Stimulated activated CD8-positive, alpha-beta memory T cell treated with anti-CD3 and anti-CD28 coated beads, Interleukin-12 subunit alpha, Interleukin-12 subunit beta, amount 100 ng/mL, for 4 hours (primary cell): Measurements from ENCODE around the gene CCZ1.
A peak's percentile ranks its signal among the peaks of the same experiment; 100 is the strongest.
"Not testable (repeated sequence)": the region's sequence is repeated elsewhere in the genome, so short reads cannot be mapped to it uniquely, and the experiment has no call there.

ENCODE experiments used
- DNase-seq: peaks from one replicate; pipeline ENCODE4 v3.0.0-alpha.2; 2020; ENCODE audit warnings: low read depth

Gene CCZ1

DNA sequence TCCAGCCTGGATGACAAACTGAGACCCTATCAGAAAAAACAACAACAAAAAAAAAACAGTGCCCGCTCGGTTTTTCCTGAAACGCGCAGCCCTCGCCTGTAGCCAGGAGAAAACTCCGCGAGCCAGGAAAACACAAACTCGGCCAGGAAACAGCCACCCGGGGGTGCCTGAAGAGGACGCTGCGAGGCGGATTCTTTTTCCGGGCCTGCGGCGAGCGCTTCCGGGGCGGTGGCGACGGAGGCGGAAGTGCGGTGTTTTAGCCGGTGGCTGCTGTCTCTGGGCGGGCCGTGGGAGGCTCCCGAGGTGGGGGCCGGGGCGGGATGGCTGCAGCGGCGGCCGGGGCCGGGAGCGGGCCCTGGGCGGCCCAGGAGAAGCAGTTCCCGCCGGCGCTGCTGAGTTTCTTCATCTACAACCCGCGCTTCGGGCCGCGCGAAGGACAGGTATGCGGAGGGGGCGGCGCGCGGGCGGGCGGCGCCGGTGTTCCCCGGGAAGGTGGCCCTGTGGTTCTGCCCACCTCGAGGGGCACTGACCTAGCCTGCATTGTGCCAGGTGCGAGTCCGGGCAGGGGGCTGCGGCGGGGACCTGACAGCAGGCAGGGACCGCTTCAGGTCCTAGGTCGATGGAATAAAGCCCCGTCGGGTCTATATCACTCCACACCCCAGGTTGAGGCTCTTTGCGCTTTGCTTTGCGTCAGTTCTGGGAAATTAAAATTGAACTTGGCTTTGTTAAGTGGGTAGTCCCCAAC lies at the start of gene CCZ1:
TSS of gene CCZ1 (plus strand) at position 254 of the 745 bp plus-strand sequence. CDS start at position 321, 67 bp downstream.
- peak; percentile 56 for DNase-seq

GRCh38 chr7:5850944-5851343 lies 47.6 kb upstream of the CCZ1 start:
- DNase-seq = no peak

DNA sequence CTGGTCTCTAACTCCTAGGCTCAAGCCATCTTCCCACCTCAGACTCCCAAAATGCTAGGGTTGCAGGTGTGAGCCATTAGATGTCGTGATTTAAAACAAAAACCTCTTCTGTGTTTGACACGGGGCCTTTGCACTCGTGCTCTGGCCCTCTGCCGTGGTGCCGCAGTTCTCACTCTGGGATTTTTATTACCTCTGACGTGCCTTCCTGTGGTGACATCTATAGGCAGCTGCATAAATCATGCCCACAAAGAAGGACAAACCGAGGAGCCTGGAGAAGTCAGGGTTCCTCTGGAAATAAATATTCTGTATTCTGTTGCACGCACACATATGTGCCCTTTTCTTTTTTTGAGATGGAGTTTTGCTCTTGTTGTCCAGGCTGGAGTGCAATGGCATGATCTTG lies 43.8 kb upstream of the CCZ1 start:
- no peak for DNase-seq

DNA sequence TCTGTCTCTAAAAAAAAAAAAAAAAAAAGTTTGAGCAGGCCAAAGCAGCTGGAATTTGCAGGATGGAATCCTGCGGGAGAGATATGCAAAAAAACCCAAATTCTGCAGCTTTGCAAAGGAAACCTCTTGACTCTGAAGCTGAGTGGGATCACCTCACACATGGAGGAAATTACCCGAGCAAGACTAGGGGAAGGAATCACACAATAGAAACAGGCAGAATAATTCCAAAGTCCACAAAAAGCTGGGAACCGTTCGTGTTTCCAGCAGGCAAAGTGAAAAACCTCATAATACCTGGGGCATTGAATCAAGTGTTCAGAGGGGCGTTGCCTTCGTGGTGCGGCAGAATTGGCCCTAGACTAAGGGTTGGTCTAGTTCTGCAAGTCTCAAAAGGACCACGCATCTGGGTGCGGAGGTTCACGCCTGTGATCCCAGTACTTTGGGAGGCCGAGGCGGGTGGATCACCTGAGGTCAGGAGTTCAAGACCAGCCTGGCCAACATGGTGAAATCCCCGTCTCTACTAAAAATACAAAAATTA lies 41.4 kb upstream of the CCZ1 start:
- not testable (repeated sequence) for DNase-seq

GRCh38 chr7:5858494-5858893 lies 40.0 kb upstream of the CCZ1 start:
- DNase-seq = not testable (repeated sequence)

DNA sequence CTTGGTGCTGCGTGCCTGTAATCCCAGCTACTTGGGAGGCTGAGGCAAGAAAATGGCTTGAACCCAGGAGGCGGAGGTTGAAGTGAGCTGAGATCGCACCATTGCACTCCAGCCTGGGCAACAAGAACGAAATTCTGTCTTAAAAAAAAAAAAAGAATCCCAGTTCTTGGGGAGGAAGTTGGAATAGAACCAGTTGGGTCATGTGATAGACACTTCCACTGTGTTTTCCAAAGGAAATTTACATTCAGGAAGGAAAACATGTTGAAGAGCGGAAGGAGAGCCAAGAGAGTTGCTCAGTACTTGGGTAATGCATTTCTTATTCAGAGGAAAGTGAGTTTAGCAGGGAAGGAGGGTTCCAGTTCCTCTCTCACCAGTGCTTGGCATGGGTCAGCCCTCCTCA lies 37.3 kb upstream of the CCZ1 start:
- DNase-seq = not testable (repeated sequence)

- not testable (repeated sequence) for DNase-seq
These were observed 35.7 kb upstream of the CCZ1 start for GRCh38 chr7:5862753-5863366.

DNA sequence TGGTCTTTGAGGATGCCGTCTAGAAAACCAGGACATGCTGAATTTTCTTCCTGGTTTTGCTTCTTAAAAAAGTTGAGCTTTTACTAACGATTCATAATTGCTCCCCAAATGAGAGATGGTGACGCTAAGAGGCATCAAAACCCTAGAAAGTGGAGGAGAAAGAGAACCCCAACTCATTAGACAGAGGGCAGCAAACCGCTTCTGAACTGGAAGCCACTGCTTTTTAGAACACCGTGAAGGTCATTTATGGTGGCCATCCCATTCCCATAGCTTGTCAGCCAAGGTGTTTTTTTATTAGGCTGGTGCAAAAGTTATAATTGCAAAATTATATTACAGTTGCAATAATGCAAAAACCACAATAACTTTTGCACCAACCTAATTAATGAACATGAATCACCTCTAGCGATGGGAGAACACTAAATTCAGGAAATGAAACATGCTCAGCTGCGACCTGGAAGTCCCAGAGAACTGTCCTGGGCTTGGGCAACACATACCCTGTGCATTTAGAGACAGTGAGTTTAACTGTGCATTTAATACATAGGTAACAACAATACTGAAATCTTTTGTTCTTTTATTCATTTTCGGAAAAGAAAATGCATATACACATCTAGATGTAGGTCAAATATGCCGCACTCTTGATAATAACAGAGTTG lies 33.1 kb upstream of the CCZ1 start:
- not testable (repeated sequence) for DNase-seq

DNA sequence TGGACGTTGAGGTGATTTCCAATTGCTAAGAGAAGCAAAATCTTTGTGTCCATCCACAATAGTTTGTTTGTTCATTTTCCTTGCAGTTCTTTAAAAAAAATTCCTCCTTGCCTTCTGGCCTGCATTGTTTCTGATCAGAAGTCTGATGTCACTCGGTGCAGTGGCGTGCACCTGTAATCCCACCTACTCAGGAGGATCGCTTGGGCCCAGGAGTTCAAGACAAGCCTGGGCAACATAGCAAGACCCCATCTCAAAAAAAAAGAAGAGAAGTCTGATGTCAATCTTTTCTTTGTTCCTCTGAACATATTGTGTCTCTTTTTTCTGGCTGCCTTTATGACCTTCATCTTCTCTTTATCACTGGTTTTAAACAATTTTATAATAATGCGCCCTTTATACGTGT lies 31.5 kb upstream of the CCZ1 start:
- no peak for DNase-seq

GRCh38 chr7:5868928-5869341 lies 29.6 kb upstream of the CCZ1 start:
- DNase-seq = not testable (repeated sequence)

DNA sequence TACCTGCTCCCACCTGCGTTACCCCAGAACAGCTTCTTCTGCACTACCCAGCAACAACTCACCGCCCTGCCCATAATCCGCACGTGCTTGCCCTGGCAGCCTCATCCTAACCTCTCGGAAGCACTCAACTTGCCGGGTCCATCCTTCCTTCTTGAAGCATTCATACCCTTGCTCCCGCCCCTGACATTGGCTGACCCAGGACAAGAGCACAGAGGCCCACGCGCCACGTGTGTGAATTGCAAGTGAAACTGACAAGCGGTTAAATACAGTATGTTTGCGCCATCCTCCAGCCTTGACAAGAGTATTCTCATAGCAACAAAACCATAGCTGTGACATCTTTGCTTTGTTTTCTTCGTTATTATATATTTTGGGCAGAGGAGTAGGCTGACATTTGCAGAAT lies 28.8 kb upstream of the CCZ1 start:
- DNase-seq = no peak

DNA sequence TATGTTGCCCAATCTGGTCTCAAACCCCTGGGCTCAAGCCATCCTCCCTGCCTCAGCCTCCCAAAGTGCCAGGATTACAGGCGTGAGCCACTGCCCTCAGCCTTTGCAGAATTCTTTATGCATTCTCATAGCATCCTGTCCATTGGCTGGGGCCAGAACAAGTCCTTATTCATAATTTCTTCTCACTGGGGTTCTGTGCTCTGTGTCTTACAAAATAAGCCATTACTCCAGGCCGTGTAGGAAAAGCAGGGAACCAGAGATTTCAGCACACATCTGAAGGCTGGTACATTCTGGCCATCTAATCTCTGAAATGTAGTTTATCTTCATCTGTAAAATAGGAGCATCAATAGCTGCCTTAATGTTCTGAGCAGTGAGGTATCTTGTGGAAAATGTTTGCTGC lies 28.2 kb upstream of the CCZ1 start:
- no peak for DNase-seq

GRCh38 chr7:5872326-5872725 lies 26.2 kb upstream of the CCZ1 start:
- DNase-seq = no peak

- DNase-seq = not testable (repeated sequence)
These were observed 18.9 kb upstream of the CCZ1 start for GRCh38 chr7:5879591-5879990.

DNA sequence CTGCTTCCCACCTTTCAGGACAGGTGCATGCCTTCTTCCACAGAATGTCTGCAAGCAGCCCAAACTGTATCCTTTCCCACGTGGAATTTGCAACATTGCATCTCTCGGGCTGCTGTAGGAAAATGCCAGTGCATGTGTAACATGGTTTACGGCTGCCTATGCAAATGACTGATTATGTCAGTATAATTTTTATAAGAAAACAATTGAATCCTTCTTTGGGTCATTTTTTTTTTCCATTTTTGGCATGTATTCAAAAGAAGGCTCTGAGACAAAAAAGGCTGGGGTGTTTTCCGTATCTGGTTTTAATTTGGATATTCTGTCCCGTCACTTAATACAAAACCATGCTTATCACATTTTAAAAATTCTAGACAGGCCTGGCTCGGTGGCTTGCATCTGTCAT lies 18.4 kb upstream of the CCZ1 start:
- not testable (repeated sequence) for DNase-seq

DNA sequence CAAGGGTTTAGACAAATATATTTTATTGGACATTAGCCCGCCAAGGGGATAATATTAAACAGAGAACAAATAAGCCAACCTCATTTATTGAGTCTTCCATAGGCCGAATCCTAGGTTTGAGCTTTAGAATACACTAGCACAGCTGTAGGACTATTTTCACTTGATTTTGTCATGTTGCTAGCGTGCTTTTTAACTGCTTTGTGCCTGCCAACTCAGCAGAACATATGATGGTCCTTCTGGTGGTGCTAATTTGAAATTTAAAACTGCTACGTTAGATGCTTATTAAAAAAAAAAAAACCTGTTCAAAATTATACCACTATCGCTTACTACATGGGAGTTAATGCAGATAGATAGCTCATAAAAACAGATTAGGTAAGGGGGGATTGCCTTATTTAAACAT lies 14.1 kb upstream of the CCZ1 start:
- not testable (repeated sequence) for DNase-seq

- DNase-seq = not testable (repeated sequence)
These were observed 10.5 kb upstream of the CCZ1 start for GRCh38 chr7:5888021-5888420.

- DNase-seq = not testable (repeated sequence)
These were observed 8.3 kb upstream of the CCZ1 start for GRCh38 chr7:5890244-5890643.

GRCh38 chr7:5892498-5892897 lies 6.0 kb upstream of the CCZ1 start:
- DNase-seq = no peak

GRCh38 chr7:5897369-5897919 lies 1.1 kb upstream of the CCZ1 start:
- DNase-seq = not testable (repeated sequence)

DNA sequence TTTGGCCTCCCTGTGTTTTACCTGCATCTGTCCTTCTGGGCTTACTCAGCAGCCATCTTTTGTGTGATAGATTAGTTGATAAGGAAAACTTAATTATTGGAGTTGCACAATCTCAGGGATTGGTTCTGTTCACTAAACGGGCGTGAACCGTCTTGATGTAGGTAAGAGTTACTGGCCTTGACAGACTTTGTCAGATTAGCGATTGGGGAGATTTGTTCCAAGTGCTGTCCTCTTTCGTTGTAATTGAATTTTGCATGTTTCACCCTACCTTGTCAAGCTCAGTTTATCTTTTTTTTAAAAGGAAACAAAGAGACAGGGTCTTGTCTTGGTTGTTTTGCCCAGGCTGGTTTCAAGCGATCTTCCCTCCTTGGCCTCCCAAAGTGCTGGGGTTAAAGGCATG lies 4.5 kb downstream of the CCZ1 start:
- DNase-seq = not testable (repeated sequence)

DNA sequence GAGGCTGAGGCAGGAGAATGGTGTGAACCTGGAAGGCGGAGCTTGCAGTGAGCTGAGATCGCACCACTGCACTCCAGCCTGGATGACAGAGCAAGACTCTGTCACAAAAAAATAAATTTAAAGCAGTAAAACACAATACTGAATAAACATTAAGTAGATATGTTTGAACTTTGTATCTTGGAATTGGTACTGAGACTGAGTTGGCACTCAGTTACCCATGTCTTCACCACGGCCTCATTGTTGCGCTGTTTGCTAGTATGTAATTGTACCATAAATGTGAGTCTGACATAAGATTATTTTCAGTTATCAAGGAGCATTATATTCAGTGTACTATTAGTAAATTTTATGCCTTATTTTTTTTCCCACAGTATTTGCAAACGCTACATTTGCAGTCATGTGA lies 6.2 kb downstream of the CCZ1 start:
- not testable (repeated sequence) for DNase-seq

DNA sequence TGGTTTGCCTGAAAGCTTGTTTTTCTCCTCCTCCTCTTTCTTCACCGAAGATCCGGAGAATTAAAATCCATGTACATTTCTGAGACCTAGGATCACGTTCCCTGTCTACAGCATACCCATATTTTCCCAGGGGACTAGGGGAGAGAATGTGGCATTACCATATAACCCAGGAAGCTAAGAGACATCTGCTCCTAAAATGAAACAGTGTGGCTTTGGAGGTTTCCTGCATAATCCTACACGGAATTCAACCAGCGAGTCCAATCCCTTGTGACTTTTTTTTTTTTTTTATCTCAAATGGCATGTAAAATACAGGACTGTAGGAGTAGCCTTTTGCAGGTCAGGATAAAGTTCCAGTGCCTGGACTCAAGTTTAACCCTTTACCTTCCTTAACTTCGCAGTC lies 10.3 kb downstream of the CCZ1 start:
- DNase-seq = not testable (repeated sequence)
